GM19238 (cell line): Measurements from ENCODE around the gene RAB3IL1.

Experiments
- DNase-seq: peaks from one replicate; pipeline ENCODE4 v3.0.0; 2011; ENCODE audit warnings: low spot score; ENCODE audit not compliant: insufficient read length

Gene RAB3IL1

DNA sequence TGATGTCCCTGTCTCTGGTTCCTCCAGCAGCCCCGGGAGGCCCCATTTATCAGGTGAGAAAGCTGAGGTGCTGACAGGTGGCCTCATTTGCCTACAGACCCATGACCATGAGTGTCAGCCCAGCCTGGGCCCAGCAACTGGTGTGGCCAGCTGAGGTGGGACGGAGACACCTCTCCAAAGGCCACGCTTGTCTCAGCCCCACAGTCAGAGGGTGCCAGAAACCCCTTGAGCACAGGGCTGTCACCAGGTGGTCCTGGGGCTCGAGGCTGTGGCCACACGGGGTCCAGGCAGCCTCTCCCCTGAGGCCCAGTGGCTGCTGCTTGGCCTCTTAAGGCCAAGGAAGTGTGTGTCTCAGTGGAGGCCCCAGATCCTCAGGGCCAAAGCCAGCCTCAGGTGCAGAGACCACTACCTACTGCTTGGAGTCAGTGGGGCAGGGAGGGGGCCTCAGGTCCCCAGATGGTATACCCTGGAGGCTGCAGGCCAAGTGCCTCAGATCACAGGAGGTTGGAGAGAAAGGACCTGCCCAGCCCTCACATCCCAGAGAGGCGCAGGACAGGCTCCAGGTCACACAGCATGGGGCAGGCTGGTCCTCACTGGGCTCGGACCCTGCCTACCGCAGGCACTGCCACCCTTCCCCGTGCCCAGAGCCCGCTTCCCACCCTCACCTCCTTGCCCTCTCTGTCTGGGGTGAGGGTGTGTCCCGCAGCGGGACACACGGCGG, 11.4 kb downstream of the RAB3IL1 start:
- no peak for DNase-seq

DNA sequence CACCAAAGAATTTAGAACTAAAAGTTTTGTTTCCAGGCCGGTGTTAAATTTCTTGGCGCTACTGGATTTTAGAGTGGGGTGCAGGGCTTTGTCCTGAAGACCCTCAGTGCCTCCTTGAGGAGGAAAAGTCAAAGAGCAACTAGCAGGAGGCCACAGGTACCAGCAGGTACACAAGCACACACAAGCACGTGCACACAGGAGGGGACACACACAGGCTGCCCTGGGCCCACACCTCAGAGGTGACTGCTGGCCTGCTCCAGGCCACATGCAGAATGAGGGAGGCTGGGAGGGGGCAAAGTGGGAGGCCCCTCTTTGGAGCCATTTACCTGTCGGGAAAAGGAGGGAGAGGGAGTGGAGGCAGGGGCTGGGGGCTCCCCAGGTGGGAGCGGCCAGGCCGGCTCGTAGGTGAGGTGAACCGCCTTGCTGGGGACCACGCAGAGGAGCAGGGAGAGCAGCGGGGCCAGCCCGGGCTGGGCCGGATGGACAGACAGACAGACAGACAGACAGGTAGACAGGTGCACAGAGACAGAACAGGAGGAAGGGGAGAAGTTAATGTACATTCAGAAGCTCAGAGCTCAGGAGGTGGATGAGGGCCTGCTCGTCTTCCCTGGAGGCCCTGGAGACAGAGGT, 12.2 kb downstream of the RAB3IL1 start:
- DNase-seq: no peak

DNA sequence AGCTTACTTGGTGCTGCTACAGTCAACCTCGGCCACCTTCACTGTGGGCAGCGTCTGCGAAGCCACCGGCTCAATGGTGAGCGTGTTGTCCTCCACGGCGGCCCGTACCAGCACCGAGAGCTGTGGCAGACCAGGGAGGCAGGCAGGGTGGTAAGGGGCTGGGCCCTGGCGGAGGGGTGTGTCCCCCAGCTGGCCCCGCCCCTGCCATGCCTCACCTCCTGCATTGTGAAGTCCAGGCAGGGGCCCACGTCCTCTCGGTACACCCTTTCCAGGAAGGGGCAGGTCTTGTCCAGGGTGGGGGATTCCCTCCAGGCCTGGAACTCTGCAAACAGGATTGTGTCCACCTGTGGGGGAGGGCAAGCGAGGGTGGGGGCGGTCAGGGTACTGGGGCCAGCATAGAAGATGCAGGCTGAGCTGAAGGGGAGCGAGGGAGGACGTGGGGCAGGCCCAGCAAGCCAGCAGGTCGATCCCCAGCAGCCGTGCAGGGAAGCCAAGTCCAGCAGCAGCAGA, 12.8 kb downstream of the RAB3IL1 start:
- no peak for DNase-seq

DNA sequence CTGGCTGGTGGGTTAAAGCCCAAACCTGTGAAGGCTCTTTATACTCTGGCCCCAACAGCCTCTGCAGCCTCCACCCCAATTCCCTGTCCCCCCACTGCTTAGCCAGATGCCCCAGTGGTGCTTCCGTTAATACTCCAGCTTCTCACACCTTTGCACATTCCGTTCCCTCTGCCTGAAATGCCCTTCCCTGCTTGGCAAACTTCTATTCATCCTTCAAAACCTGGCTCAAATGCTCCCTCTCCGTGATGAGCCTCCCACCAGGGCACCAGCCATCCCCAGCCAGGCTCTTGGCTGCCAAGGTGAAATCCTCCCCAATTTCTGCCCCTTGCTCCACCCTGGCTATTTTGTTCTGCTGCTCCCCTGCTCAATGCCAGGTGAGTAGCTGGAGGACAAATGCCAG, 13.5 kb downstream of the RAB3IL1 start:
- no peak for DNase-seq

DNA sequence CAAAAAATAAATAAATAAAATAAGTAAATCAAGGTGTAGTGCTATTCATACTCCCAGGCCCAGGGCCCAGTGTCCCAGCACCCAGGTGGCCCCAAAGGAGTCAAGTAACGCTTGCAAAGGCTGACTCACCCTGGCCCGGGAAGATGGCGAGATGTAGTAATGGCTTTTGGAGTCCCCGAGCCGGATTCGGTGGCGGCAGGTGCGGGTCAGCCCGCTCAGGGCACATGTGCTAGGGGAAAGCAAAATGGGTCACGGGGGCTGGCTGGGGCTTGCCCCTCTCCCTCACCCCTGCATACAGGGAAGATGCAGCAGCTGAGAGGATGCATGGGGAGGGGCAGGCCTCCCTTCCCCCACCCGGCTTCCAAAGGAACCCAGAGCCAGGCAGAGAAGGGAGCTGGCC, 15.1 kb downstream of the RAB3IL1 start:
- no peak for DNase-seq

DNA sequence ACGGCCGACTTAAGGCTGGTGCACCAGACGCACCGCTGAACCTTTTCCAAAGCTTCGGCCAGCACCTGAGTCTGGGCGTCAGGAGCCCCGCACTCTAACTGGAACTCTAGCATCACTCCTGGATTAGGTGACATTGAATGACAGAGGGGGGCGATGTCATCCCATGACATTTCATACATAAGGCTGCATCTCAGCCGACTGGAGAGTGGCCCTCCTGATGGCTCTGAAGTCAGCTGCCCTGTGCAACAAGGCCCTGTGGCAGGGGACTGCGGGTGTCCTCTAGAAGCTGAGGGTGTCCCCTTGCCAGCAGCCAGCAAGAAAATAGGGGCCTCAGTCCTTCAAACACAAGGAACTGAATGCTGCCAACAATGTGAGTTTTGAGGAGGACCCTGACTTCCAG, 16.0 kb downstream of the RAB3IL1 start:
- no peak for DNase-seq

DNA sequence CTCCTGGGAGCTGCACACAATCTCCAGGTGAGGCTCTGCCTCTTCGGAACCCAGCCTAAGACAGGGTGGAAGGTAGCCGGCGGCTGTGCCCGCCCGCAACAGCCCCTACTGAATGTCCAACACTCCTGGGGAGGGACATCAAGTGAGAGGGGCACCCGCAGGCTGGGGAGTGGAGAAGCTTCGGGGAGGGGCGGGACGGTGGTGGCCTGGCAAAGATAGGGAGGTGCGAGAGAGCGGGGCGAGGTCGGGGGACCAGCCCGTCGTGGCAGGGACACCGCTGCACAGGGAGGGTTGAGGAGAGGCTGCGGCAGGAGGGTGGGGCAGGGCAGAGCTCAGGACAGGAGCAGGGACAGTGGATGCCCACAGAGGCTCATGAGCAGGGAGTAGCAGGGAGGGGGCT, 17.1 kb downstream of the RAB3IL1 start:
- DNase-seq: no peak

DNA sequence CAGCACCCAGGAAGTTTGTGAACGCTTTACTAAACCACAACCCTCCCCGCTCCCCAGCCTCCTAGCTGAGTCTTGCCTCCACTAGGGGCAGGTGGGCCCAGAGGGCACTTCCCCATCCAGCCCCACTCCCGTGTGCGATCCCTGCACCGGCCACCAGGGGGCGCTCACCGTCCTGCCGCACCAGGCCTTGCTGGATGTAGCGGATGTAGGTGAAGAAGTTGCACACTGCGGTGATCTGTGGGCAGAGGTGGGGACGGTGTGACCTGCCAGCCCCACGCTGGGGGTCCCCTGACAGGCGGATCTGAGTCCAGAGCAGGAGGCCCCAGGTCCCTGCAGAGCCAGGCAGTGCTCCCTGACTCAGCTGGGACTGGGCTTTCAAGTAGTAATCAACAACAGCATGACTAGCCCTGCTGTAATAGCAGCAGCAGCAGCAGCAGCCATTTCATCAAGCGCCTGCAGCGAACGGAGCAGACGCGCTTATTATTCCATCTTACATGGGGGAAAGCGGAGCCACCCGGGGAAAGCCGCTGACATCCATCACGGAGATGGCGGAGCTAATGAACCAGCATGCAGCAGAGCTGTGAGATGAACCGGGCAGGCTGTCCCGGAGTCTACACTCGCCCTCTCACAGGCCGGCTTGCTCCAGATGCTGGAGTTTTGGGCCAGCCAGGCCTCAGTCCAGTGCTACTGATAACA, 18.1 kb downstream of the RAB3IL1 start:
- DNase-seq: peak; percentile 97

DNA sequence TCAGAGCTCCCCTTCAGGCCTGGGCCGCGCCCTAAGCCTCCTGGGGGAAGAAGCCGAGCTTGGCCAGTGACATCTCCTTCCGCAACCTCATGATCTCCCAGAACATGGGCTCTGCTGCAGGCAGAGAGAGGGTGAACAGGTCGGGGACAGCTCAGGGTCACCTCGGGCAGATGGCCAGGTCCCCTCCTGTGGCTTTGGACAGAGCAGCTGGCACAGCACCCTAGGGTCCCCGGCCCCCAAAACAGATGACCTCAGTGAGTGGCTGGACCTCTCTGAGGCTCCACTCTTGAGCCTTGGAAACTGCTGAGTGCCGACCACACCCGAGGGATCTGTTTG, 19.2 kb downstream of the RAB3IL1 start:
- DNase-seq: no peak

DNA sequence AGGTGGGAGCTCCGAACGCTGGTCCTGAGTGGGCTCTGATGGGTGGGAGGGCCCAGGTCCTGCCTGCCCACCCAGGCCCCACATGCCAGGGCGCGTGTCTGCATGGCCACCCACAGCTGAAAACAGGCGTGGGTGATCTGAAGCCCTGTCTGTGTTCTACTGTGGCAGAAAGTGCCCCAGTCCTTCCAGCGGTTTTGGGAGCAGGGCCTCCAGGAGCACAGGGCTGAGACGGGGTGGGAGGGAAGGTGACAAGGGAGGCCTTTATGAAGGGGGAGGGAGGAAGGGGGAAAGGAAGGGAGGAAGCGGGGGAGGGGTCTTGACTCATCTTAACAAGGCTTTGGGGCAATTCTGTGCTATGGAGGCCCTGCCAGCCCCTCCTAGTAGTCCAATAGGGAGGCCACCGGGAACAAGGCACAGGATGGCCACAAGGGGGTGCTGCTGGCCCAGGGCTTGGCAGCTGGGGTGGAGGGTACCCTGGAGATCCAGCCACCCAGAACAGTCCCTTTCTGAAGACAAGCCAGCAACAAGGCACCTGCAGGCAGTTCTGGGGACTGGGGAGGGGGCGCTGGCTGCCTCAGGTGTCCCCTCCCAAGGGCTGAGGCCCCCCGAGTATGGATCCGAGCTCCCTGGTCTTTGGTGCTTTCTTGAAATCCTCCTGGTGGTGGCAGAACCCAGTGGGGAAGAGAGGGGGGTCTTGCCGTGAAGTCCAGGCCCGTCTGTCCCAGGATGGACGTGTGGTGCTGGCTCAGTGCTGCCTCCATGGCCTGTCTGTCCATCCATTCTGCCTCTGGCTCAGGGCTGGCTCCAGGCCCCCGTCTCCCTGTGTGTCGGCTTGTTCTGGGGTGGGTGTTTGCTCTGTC, 19.7 kb downstream of the RAB3IL1 start:
- peak; percentile 88 for DNase-seq

DNA sequence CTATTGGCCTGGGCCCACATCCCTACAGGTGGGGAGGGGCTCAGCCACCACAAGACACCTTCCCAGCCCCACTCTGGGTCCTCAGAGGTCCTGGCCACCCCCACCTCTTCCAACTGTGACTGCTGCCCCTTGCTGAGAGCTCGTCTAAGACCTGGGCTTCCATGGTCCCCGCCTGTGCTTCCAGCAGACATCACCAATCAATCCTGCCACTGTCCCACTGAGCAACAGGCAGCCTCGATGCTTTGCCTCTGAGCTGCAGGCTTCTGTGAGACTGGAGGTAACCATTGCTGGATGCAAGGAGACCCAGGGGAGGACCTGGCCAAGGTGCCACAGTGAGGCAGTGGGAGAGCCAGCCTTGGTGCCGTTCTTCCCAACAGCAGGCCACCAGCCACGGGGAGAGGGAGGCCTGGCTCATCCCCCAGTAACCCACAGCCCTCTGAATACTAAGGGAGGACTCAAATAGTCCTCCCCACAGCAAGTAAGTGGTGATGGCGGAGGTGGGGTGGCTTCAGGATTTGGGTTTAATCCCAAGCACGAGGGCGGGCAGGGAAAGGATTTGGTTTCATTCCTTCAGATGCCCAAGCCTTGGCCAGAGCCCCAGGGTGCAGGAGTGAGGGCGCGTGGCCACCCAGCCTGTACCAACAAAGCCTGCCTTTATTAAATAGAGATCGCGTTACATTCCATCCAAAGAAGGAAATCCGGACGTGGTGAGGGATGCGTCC, 20.5 kb downstream of the RAB3IL1 start:
- DNase-seq: no peak

DNA sequence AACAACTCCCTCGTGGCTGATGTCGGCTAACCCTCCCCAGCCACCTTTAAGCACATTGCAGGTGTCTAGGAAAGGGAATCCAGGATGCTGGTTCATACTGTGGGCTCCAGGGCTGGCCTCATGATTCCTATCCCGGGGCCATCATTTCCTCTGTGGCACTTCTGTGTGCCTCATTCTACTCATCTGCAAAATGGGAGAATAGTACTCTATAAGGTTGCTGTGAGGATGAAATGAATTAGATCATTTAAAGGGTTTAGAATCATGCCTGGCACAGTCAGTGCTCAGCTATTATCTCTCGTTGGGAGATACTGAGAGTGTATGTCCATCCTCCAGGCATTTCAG, 21.7 kb downstream of the RAB3IL1 start:
- DNase-seq: no peak

DNA sequence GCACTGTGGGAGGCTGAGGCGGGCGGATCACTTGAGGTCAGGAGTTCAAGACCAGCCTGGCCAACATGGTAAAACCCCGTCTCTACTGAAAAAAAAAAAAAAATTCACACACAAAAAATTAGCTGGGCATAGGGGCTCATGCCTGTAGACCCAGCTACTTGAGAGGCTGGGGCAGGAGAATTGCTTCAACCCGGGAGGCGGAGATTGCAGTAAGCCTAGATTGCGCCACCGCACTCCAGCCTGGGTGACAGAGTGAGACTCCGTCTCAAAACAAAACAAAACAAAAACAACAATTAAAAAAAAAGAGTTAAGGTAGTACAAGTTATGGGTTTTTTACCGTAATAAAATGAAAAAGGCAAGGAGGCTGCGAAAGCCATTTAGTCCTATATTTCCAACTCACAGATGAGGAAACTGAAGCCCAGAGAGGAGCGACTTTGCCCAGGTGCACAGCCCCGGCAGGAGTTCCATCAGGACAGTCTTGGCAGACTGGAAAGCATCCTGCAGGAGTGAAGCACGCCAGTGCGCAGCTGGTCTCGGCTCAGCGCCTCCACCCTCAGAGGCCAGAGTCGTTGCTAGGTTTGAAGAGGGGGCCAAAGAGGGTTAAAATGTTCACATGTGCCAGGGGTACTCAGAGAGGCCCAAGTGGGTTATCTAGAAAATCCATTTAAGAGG, 22.2 kb downstream of the RAB3IL1 start:
- DNase-seq: no peak

DNA sequence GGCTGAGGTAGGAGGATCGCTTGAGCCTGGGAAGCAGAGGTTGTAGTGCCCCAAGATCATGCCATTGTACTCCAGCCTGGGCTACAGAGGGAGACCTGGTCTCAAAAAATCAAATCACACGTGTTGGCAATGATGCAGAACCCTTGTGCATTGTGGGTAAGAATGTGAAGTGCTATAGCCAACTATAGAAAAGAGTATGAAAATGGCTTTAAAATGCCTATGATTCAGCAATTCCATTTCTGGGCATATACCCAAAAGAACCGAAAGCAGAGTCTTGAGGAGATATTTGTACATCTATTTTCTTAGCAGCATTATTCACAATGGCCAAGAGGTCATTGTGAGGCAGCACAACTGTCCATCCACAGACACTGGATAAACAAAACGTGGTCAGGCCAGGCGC, 23.4 kb downstream of the RAB3IL1 start:
- DNase-seq: no peak

DNA sequence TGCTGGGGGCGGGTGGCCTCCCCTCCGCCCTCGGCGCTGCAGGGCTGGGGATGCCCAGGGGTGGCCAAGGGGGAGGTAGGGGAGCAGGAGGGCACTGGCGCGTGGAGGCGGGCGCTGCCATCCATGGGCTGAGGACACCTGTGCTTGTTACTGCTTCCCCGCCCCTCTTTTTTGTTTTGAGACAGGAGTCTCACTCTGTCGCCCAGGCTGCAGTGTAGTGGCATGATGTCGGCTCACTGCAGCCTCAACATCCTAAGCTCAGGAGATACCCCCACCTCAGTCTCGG, 25.3 kb downstream of the RAB3IL1 start:
- no peak for DNase-seq

DNA sequence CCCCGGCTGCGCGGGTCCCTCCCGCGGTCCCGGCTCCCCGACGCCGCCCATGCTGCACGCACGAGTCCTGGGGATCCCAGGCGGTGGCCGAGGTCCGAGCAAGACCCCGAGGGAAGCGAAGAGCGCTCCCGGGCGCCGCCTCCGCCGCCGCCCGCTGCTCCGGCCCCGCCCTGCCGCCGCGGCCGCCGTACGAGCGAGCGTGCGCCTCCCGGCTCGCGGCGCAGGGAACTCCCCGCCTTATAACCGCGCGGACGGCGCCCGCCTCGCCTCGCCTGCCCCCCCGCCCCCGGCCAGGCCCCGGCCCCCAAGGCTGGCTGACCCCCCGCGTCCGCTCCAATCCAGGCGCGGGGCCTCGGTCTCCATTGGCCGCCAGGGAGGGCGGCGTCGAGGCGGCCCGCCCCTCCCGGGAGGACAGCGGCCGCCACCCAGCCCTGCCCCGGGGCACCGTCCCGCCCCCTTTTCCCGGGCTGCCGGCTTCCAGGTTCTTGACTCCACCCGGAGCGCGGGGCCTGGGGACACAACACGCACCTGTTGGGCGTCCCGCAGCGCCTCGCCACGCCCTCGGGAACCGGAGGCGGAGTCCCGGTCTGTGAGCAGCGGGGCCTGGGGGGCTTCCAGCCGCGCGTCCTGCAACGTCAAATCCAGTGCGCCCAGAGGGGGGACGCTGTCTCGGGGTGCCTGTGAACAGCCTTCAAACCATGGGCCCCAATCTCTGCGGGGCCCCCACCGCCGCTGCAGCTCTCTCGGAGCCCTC, 25.9 kb downstream of the RAB3IL1 start, which contains the start of gene FADS3:
TSS of gene FADS3 (minus strand) at position 215 of the 754 bp plus-strand sequence. CDS start at position 51, 164 bp downstream.
- DNase-seq: peak; percentile 56

DNA sequence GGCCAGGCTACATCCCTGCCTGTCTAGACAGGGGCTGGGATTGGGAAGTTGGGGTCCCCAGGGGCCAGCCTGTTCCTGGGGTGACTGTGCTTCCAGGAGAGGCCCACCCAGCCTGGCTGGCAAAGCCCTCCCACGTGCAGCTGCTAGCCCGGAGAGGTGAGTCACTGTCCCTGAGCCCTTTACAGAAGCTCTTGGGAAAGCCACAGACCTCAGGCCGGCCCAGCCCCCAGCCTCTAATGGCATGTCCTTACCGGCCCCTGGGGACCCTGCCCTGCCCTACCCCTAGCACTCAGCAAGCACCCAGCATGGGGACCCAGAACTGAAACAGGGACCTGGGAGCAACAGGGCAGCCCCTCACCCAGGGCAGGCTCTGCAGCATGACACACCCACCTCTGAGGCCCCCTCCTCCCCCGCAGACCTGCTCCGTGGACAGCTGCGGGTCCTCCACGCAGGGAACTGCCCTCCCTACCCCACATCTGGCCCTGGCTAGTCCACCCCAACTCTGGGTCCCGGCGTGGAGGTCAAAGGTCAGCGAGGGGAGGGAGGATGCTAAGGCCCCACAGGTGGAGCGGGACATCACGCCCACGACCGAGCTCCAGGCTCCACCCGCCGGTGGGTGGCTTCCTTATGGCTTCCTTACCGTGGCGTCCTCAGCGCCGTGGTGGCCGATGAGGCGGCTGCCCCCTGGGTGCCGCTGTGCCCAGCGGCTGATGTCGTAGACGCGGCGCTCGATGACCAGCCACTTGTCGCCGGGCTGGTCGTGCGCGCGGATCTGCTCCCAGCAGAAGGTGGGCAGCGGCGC, 26.6 kb downstream of the RAB3IL1 start:
- DNase-seq: no peak

DNA sequence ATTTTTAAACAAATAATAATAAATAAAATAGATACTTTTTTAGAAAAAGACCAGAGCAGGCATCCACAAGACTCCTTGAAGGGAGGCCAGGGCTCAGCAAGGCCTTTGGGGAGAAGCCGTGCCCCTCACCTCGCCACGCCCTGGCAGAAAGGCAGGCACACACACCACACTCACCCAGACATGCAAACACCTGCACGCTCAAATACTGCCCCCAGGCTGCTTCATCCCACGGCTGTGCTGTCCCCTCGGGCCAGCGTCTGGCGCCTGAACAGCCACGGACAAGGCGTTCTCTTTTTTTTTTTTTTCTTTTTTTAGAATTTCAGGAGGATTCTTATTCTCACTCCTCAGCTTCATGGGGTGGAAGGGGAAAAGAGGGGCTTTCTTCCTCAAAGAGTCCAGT, 27.5 kb downstream of the RAB3IL1 start:
- no peak for DNase-seq

DNA sequence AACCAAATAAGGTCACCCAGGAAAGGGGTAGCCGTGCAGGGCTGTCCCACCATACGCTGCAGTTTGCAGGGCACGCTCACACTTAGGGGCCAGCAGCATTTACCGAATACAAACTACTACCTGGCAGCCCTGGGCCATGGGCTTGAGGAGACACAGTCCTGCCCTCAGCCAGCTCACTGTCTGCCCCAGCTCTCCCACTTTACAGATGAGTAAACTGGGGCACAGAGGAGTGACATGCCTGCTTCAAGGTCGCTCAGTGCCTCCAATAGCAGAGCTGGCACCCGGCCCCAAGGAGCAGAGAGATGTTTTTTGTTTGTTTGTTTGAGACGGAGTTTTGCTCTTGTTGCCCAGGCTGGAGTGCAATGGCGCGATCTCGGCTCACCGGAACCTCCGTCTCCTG, 28.8 kb downstream of the RAB3IL1 start:
- no peak for DNase-seq
